Mesenteric fat pad (tissue), 1 donor: ENCODE measurements around the gene C4B. TPM values are rescaled to one million over a fixed set of nuclear protein-coding genes. Genes with fewer than 3 reads are reported as not detected.
"Not testable (repeated sequence)": the region's sequence is repeated elsewhere in the genome, so short reads cannot be mapped to it uniquely, and the experiment has no call there.

Experiments
- DNase-seq: peaks from one replicate; pipeline ENCODE4 v3.0.0-alpha.2; 2020; ENCODE audit warnings: low spot score
- total RNA-seq: library from RNA; stranded (reverse); fragmentation: NEBNext Ultra II Directional; extraction: Animal tissue kit (Norgen Biotek cat#: 25700); gene quantifications from one replicate; pipeline ENCODE4 v1.2.1, GENCODE V29; 2021
- donor health status: DM: yes; HTN: yes; CAD: no.

The C4B gene
- total RNA-seq, 1 donor from 2014 or later = 32.7 TPM

- not testable (repeated sequence) for DNase-seq
Observed at GRCh38 chr6:32035283-32036013, 20.9 kb downstream of the C4B start.

GRCh38 chr6:32037136-32037535, 22.5 kb downstream of the C4B start:
- not testable (repeated sequence) for DNase-seq

DNA sequence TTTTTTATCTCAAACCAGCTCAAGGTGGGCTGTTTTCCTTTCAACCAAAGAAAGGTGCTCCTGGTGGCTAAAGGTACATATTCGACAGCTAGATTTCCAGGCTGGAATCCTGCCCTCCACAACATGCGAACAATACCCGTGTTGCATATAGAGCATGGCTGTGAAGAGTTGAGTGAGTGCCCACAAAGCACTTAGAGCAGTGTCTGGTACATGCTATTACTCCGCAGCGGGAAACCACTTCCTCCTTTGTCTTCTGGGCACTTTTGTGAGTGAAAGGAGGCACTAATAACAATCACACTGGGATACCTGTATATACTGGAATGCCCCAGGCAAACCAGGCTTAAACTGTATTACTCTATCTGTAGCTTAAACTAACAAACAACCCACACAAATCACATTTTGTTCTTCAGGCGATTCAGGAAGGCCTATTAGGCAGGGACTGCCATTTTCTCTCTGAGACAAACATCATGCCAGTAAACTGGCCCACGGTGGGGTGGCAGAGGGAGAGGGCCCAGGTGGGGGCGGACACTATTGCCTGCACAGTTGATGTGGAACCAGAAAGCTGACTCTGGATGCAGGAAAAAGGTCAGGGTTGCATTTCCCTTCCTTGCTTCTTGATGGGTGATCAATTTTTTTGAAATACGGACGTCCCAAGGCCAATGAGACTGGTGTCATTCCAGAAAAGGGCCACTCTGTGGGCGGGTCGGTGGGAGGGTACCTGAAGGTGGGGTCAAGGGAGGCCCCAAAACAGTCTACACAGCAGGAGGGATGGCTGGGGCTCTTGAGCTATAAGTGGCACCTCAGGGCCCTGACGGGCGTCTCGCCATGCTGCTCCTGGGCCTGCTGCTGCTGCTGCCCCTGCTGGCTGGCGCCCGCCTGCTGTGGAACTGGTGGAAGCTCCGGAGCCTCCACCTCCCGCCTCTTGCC, 23.3 kb downstream of the C4B start, which contains the start of gene CYP21A2:
TSS of gene CYP21A2 (plus strand) at position 818 of the 927 bp plus-strand sequence. CDS start at position 826, 8 bp downstream.
- not testable (repeated sequence) for DNase-seq

DNA sequence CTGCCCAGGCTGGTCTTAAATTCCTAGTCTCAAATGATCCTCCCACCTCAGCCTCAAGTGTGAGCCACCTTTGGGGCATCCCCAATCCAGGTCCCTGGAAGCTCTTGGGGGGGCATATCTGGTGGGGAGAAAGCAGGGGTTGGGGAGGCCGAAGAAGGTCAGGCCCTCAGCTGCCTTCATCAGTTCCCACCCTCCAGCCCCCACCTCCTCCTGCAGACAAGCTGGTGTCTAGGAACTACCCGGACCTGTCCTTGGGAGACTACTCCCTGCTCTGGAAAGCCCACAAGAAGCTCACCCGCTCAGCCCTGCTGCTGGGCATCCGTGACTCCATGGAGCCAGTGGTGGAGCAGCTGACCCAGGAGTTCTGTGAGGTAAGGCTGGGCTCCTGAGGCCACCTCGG, 24.3 kb downstream of the C4B start:
- not testable (repeated sequence) for DNase-seq

DNA sequence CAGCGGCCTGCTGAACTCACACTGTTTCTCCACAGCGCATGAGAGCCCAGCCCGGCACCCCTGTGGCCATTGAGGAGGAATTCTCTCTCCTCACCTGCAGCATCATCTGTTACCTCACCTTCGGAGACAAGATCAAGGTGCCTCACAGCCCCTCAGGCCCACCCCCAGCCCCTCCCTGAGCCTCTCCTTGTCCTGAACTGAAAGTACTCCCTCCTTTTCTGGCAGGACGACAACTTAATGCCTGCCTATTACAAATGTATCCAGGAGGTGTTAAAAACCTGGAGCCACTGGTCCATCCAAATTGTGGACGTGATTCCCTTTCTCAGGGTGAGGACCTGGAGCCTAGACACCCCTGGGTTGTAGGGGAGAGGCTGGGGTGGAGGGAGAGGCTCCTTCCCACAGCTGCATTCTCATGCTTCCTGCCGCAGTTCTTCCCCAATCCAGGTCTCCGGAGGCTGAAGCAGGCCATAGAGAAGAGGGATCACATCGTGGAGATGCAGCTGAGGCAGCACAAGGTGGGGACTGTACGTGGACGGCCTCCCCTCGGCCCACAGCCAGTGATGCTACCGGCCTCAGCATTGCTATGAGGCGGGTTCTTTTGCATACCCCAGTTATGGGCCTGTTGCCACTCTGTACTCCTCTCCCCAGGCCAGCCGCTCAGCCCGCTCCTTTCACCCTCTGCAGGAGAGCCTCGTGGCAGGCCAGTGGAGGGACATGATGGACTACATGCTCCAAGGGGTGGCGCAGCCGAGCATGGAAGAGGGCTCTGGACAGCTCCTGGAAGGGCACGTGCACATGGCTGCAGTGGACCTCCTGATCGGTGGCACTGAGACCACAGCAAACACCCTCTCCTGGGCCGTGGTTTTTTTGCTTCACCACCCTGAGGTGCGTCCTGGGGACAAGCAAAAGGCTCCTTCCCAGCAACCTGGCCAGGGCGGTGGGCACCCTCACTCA, 25.0 kb downstream of the C4B start:
- DNase-seq = not testable (repeated sequence)

DNA sequence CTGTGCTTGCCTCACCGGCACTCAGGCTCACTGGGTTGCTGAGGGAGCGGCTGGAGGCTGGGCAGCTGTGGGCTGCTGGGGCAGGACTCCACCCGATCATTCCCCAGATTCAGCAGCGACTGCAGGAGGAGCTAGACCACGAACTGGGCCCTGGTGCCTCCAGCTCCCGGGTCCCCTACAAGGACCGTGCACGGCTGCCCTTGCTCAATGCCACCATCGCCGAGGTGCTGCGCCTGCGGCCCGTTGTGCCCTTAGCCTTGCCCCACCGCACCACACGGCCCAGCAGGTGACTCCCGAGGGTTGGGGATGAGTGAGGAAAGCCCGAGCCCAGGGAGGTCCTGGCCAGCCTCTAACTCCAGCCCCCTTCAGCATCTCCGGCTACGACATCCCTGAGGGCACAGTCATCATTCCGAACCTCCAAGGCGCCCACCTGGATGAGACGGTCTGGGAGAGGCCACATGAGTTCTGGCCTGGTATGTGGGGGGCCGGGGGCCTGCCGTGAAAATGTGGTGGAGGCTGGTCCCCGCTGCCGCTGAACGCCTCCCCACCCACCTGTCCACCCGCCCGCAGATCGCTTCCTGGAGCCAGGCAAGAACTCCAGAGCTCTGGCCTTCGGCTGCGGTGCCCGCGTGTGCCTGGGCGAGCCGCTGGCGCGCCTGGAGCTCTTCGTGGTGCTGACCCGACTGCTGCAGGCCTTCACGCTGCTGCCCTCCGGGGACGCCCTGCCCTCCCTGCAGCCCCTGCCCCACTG, 25.9 kb downstream of the C4B start:
- DNase-seq = not testable (repeated sequence)

- DNase-seq = not testable (repeated sequence)
Observed at GRCh38 chr6:32041050-32041321, 26.4 kb downstream of the C4B start.

- not testable (repeated sequence) for DNase-seq
Observed at GRCh38 chr6:32041385-32041784, 26.8 kb downstream of the C4B start.

- not testable (repeated sequence) for DNase-seq
Observed at GRCh38 chr6:32042276-32042675, 27.7 kb downstream of the C4B start.

DNA sequence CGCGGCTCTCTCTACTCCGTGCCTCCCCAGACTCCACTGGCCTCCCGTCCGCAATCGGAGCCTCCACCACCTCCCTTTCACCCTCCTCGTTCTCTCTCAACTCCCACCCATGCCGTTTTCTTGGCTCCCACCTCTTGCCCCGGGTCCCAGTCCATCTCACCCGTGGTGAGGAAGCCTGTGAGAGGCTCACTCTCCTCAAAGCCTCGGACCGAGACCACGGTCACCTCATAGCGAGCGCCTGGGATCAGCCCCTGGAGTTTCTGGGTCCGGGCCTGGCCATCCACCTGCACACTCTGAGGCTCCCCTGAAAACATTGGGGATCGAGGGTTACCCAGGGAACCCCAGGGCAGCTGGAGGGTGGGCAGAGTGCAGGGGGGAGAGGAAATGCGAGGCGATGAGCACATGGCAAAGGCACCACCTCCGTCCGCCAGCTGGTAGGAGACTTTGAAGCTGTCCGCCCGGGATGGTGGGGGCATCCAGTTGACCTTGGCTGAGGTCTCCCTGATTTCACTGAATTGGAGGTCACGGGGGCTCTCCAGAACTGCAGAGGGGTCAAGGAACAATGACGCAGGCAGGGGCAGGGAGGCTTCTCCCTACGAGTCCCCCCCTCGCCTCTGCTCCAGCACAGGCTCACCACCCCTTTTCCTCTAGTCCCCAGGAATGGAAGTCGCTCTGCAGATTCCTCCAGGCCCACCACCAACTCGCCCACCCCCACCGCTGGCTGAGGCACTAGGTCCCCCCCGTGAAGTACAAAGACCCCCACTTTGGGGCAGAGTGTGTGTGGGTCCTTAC, 29.2 kb downstream of the C4B start:
- not testable (repeated sequence) for DNase-seq

DNA sequence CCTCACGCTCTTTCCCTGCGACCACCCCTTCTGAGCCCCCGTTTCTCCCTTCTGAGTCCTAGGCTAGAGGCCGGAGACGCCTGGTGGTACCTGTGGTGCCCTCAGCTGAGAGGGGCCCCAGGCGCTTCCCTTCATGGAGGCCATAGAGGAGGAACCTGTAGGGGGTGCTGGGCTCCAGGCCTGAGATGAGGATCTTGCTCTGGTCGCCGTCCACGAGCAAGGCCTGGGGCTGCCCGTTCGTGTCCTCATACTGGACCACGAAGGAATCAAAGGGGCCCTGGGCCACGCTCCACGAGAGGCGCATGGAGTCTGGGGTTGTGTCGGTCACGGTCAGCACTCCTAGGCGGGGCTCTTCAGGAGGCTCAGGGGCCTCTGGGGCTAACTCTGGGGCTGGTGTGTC, 30.3 kb downstream of the C4B start:
- DNase-seq = not testable (repeated sequence)

- no peak for DNase-seq
Observed at GRCh38 chr6:32045811-32046449, 31.3 kb downstream of the C4B start.

DNA sequence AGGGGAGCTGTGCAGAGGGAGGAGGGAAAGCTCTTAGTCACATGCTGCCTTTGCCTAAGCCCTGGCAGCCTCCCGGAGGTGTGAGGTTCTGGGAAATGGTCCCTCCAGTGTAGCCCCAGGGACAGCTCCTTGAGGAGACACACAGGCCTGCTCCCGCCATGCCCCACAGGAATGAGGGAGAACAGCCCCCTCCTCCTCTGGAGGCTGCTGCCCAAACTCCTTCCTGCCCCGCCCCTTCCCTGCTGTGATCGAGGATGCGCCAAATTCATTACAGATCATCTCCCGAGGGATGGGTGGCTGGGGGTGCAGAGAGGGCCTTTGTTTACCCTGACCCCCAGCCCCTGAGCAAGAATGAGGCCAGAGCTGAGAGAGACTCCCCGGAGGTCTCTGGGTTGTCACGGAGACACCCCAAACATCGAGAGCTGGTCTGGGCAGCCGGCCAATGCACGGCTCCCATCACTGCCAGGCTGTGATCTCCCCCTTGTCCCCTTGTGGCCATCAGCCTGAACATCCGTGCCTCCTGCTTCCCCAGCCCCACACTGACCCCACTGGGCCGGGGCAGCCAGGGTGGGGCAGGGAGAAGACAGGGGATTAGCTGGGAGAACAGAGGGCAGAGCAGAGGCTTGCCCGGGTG, 32.0 kb downstream of the C4B start:
- DNase-seq = no peak

DNA sequence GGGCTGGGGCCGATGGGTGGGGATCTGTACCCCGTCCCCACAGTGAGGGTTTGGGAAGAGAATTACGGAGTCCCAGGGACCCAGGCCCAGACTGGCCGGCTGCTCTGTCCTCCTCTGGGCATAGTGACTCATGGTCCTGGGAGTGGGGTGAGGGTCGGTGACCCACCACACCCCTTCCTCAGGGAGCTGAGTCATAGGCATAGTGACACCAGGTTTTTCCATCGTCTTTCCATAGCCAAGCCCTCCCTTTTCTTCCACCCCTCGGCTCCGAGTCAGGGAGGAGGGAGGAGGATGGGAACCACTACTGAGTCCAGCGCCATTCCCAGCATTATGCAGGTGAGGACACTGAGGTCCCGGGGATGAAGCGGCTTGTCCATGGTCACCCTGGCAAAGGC, 32.5 kb downstream of the C4B start:
- DNase-seq = no peak

DNA sequence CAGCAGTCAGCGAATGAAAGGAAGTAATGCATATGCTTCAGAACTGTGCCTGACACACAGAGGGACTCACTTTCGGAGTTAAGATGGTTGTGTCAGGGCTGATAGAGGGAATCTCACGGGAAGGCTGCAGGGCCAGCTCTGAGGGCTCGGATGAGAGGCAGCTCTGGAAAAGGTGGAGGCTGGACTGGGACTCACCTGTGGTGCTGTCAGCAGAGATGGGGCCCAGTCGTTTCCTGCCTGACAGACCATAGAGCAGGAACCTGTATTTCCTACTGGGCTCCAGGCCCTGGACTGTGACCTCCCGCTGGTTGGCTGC, 32.9 kb downstream of the C4B start:
- no peak for DNase-seq

DNA sequence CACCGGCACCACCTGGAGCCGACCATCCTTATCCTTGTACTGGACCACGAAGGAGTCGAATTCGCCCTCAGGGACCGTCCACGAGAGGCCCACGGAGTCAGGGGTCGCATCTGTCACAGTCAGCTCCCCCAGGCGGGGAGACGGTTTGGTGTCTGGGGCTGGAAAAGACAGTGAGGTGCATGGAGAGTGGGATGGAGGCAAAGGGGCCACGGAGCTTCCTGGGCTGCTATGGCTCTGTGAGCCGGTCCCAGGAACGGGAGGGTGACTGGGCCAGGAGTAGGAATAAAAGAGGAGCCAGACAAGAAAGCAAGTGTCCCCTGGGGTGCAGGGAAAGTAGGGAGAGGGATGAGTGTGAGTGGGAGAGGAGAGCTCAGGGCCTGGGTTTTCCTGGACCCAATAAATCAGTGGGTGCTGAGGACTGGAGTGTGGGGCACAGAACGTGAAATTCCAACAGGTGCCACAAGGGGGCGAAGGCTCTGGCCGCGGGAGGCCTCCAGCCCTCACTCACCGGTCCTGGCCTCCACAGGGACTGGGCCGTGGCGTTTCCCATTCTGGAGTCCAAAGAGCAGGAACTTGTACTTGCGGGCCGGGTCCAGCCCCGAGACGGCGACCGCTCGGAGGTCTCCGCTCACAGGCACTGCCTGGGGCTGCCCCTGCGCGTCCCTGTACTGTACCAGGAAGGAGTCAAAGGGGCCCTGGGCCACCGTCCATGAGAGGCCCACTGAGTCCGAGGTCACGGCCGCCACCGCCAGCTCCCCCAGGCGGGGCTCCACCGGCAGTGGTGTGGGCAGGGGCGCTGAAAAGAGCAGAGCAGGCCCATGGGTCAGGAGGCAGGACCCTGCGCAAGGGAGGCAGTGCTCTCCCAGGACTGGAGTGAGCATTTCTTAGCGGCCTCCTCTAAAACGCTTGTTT, 33.5 kb downstream of the C4B start:
- no peak for DNase-seq

DNA sequence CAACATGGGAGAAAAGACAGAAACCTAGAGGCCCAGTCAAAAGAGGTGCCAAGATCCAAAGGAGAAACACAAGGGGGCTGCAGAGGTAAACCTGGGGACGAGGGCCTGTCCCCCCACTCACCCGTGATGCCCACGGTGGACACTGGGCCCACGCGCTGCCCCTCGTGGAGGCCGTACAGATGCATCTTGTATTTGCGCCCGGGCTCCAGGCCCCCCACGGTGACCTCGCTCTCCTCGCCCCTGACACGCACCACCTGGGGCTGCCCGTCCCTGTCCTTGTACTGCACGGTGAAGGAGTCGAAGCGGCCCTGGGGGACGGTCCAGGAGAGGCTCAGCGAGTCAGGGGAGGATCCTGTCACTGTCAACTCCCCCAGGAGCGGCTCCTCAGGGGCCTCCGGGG, 34.6 kb downstream of the C4B start:
- DNase-seq = not testable (repeated sequence)

GRCh38 chr6:32049736-32050135, 35.1 kb downstream of the C4B start:
- DNase-seq = not testable (repeated sequence)
